GM10266 (cell line): ENCODE results near the gene TAS2R20.
"Not testable (repeated sequence)": the region's sequence is repeated elsewhere in the genome, so short reads cannot be mapped to it uniquely, and the experiment has no call there.

ENCODE experiments used
- DNase-seq: peaks from one replicate; pipeline ENCODE4 v3.0.0; 2012; ENCODE audit errors: extremely low spot score
- TF ChIP-seq, protein P1 (sequence below): IDR thresholded peaks from 2 replicates; pipeline ENCODE4 v1.5.1; 2012; ENCODE audit warnings: mild to moderate bottlenecking, low read depth; ENCODE audit not compliant: control insufficient read depth, insufficient read depth; ENCODE audit errors: missing control alignments

The TAS2R20 gene, protein sequence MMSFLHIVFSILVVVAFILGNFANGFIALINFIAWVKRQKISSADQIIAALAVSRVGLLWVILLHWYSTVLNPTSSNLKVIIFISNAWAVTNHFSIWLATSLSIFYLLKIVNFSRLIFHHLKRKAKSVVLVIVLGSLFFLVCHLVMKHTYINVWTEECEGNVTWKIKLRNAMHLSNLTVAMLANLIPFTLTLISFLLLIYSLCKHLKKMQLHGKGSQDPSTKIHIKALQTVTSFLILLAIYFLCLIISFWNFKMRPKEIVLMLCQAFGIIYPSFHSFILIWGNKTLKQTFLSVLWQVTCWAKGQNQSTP

DNA sequence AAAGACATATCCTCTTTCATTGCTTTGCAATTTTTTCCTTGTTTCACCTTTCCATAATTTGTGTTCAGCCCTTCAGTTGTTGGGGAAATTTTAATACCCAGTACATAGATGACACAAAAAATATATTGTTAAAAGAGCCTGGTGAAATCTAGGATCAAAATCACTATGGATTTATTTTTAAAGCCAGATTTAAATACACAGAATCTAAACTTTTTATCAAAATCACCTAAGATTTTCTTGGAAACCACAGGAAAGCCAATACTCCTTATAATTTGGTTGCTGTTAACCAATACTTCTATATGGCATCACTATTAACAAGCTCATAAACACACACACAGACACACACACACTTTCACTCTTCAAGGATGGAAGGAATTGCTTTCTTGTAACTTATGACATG is at the start of gene TAS2R20:
TAS2R20 (minus strand) TSS at position 101 of the 400 bp plus-strand sequence. CDS start 429 bp downstream, outside the sequence.
- no peak for DNase-seq
- TF ChIP-seq, protein P1, sequence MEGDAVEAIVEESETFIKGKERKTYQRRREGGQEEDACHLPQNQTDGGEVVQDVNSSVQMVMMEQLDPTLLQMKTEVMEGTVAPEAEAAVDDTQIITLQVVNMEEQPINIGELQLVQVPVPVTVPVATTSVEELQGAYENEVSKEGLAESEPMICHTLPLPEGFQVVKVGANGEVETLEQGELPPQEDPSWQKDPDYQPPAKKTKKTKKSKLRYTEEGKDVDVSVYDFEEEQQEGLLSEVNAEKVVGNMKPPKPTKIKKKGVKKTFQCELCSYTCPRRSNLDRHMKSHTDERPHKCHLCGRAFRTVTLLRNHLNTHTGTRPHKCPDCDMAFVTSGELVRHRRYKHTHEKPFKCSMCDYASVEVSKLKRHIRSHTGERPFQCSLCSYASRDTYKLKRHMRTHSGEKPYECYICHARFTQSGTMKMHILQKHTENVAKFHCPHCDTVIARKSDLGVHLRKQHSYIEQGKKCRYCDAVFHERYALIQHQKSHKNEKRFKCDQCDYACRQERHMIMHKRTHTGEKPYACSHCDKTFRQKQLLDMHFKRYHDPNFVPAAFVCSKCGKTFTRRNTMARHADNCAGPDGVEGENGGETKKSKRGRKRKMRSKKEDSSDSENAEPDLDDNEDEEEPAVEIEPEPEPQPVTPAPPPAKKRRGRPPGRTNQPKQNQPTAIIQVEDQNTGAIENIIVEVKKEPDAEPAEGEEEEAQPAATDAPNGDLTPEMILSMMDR, result no peak

DNA sequence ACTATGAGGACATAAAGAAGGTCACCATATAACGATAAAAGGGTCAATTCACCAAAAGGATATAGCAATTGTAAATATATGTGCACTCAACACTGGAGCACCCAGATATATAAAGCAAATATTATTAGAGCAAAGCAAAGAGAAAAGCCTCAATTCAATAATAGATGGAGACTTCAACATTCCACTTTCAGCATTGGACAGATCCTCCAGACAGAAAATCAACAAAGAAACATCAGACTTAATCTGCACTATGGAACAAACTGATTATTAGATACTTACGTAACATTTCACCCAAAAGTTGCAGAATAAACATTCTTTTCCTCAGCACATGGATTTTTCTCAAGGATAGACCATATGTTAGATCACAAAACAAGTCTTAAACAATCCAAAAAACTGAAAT is 43.3 kb upstream of the TAS2R20 start:
- DNase-seq, result not testable (repeated sequence)

DNA sequence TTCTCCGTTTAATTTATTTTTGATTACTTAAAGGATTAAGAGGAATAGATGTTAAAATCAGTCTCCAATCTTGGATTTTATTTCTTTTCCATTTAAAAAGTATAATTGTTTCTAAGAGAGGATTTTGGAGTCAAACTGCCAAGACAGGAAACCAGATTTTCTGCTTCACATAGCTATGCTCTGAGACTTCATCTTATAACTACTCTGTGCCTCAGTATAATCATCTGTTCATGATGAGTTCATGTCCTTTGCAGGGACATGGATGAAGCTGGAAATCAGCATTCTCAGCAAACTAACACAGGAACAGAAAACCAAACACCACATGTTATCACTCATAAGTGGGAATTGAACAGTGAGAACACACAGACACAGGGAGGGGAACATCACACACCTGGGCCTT is 42.1 kb upstream of the TAS2R20 start:
- DNase-seq, result no peak
- TF ChIP-seq, protein P1, result no peak

DNA sequence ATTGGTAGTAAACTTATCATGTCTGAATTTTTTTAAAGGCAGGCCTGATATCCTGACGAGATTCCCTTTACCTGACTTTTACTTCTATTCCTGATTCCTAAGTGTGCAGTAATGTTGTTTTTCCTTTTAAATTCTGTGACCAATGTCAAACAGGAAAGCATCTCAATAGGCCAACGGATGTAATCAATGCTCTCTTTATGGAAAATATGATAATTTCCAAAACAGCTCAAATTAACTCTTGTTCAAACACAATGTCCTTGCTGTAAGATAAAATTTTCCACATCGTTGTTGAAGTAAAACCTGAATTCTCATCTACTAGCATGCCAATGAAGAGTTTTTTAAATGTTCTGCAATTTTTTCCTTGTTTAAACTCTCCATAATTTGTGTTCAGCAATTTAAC is 41.1 kb upstream of the TAS2R20 start:
- no peak for DNase-seq
- TF ChIP-seq, protein P1, result no peak

DNA sequence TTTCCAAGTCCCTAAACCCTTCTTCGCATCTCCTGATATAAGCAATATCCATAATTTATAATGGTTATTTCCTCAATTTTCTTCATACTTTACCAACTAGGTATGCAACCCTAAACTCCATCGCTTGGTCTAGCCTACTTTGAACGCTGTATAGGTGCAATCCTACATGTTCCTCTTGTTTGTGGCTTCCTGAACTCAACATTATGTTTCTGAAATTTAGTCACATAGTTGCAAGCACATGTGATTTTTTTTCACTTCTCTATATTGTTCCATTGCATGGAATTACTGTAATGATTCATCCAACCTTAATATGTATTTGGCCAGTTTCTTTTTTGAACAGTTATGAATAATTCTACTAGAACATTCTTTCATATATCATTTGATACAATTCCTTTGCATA is 35.9 kb upstream of the TAS2R20 start:
- not testable (repeated sequence) for DNase-seq

DNA sequence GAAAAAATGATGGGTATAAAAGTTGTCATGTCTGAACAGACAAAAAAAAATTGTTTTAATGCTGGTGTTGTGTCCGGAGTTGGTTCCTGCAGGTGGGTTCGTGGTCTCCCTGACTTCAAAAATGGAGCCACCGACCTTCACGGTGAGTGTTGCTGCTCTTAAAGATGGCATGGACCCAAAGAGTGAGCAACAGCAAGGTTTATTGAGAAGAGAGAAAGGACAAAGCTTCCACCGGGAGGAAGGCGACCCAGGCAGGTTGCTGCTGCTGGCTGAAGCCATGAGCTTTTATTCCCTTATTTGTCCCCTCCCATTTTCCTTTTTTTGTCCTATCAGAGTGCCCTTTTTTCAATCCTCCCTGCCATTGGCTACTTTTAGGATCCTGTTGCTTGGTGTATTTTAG is 33.2 kb upstream of the TAS2R20 start, which contains the start of gene TAS2R31:
TAS2R31 (minus strand) TSS at position 101 of the 400 bp plus-strand sequence; CDS start at position 29, 72 bp downstream.
- TF ChIP-seq, protein P1, result no peak

DNA sequence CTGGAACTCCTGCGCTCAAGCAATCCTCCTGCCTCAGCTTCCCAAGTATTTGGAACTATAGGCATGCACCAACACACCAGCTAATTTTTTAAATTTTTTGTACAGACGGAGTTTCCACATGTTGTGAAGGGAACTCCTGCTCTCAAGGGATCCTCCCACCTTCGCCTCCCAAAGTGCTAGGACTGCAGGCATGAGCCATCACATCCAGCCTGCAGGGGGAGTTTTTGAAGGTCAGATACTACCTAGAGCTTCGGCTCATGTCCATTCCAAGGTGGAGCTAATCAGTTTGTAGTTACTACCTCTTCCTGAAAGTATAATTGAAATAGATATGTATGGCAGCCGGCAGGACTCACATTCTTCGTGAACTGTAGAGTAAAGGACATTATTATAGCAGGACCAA is 28.0 kb upstream of the TAS2R20 start:
- no peak for DNase-seq
- TF ChIP-seq, protein P1, result no peak

More for the DNA sequence above, 33.2 kb upstream of the TAS2R20 start, which contains the start of gene TAS2R31:
- no peak for DNase-seq

DNA sequence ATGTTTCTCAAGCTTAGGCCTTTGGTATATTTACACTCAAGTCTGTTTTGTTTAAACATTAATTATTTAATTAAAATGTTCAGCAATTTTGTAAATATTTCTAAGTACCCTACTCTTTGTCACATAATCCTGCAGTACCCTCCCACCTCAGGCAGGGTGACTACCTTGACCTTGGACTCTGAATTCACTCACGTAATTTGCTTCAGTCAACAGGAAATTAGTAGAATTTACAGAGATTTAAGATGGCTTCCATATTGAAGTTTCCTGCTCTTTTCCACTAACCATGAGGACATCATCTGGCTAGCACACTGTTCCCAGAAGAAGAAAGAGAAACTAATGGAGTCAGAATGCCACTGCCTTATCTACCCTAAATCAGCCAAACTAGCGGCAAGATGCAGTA is 25.3 kb upstream of the TAS2R20 start:
- DNase-seq, result no peak
- TF ChIP-seq, protein P1, result no peak
